Coronary artery (tissue), 2 donors: ENCODE data around the gene ATP2B3.

Source experiments
- DNase-seq: peaks from one replicate; pipeline ENCODE4 v3.0.0-alpha.2; 2017; ENCODE audit warnings: low spot score
- H3K27ac ChIP-seq, 2 donors: fragments of 200-600 bp; sonication (generic); one replicate each; pipeline ENCODE4 v1.5.1; 2016 to 2019
- H3K4me3 ChIP-seq: fragments of 200-600 bp; sonication (generic); 2 replicates; pipeline ENCODE4 v1.5.1; 2016; ENCODE audit warnings: mild to moderate bottlenecking, moderate library complexity
- CTCF ChIP-seq: fragments of 200-600 bp; sonication (generic); IDR thresholded peaks from one replicate; pipeline ENCODE4 v1.5.1; 2019; ENCODE audit warnings: antibody characterized with exemption

ATP2B3 gene

GRCh38 chrX:153527208-153527607 lies 9.8 kb downstream of the ATP2B3 start:
- DNase-seq = no peak
- TF ChIP-seq CTCF = no peak

GRCh38 chrX:153530411-153531129 lies 13.1 kb downstream of the ATP2B3 start:
- no peak overlapping the region for H3K27ac ChIP-seq
- H3K4me3 ChIP-seq = no peak overlapping the region
- no peak for DNase-seq
- no peak for TF ChIP-seq CTCF

More at GRCh38 chrX:153527208-153527607, 9.8 kb downstream of the ATP2B3 start:
- no peak overlapping the region for H3K27ac ChIP-seq
- H3K4me3 ChIP-seq = no peak overlapping the region

DNA sequence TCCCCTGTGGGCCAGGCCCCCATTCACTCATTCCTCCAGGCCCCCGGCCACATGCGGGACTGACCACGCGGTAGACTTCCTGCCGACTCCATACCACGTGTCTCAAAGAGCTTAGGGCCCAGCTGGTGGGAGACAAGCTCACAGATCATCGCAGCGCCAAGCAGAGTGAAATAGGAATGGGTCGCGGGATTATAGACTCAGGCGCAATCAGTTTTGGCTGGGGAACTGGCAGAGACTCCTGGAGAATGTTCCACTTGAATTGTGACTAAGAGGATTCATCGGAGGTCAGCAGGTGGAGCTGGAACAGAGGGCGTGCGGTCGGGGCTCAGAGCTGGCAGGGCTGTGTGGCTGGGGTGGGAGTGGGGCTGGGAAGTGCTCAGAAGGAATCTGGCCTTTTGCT lies 15.6 kb downstream of the ATP2B3 start:
- TF ChIP-seq CTCF = no peak
- no peak overlapping the region for H3K4me3 ChIP-seq
- DNase-seq = no peak

GRCh38 chrX:153537080-153537479 lies 19.6 kb downstream of the ATP2B3 start:
- H3K4me3 ChIP-seq = no peak overlapping the region
- TF ChIP-seq CTCF = no peak
- DNase-seq = no peak
- no peak overlapping the region for H3K27ac ChIP-seq

More for the DNA sequence above, 15.6 kb downstream of the ATP2B3 start:
- no peak overlapping the region for H3K27ac ChIP-seq

GRCh38 chrX:153537526-153538295 lies 20.3 kb downstream of the ATP2B3 start:
- no peak overlapping the region for H3K27ac ChIP-seq
- no peak for TF ChIP-seq CTCF
- DNase-seq = no peak
- no peak overlapping the region for H3K4me3 ChIP-seq

DNA sequence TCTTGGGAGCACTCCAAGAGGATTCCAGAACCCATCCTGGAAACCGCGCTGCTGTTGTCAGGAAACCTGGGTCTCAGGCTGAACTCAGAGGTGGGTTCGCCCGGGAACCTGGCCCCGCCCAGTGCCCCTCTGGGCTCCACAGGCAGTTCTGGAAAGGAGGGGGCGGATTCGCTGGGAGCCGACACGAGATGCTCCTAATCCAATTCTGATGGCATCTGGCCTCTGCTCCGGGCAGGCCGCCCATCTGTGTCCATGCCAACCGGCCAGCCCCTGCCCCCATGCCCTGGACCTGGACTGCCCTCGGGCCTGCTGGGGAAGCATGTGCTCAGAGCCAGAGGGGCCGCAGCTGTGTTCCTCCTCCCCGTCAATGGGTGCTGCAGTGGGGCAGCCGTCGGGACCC lies 21.0 kb downstream of the ATP2B3 start:
- DNase-seq = no peak
- no peak for TF ChIP-seq CTCF
- no peak overlapping the region for H3K4me3 ChIP-seq
- H3K27ac ChIP-seq = no peak overlapping the region
